GM19043 (cell line): ENCODE data around the gene CIC.

Experiments used
- ATAC-seq: cut with Tn5 transposase; IDR thresholded peaks from one replicate; pipeline ENCODE4 v1.9.1; 2021; ENCODE audit warnings: low read depth; ENCODE audit not compliant: unreplicated experiment

The CIC gene

GRCh38 chr19:42285988-42286348, 16.9 kb downstream of the CIC start:
- ATAC-seq: no peak

GRCh38 chr19:42286349-42287016, 17.4 kb downstream of the CIC start:
- ATAC-seq: no peak

DNA sequence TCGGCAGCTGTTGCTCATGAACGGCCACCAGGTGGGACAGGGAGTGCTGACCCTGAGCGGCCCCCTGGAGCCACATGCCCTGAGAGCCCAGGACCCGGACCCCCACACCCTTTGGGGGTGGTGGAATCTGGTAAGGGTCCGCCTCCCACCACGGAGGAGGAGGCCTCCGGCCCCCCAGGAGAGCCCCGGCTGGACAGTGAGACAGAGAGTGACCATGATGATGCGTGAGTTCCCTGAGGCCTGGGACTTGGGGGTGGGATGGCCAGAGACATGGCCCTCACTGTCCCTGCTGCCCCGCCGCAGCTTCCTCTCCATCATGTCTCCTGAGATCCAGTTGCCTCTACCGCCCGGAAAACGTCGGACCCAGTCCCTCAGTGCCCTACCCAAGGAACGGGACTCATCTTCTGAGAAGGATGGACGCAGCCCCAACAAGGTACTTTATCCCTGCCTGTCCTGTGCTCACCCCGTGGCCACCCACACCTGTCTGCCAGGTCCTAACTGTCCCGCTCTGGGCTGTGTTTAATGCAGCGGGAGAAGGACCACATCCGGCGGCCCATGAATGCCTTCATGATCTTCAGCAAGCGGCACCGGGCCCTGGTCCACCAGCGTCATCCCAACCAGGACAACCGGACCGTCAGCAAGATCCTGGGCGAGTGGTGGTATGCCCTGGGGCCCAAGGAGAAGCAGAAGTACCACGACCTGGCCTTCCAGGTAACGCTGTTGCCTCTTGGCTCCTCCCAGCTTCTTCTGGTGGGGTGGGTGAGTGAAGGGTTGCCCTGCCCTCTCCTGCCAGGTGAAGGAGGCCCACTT, 18.2 kb downstream of the CIC start:
- ATAC-seq: no peak

- no peak for ATAC-seq
Observed at GRCh38 chr19:42287827-42288107, 18.7 kb downstream of the CIC start.

DNA sequence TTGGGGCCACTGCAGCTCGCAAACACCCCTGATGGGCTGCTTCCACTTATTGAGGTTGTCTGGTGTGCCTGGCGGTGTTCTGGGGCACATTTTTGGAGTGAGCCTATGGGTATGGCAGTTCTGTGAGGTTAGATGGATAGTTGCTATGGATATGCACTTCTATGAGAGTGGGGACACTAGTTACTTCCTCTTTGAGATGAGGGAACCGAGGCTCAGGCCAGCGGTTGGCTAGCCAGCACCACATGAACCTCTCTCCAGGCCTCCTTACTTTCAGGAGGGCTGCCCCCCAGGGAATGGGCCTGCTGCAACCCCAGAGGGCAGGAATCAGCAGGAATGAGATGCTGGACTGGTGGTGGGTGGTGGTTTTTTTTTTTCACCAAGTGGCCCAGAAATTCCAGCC, 19.3 kb downstream of the CIC start:
- ATAC-seq: no peak

DNA sequence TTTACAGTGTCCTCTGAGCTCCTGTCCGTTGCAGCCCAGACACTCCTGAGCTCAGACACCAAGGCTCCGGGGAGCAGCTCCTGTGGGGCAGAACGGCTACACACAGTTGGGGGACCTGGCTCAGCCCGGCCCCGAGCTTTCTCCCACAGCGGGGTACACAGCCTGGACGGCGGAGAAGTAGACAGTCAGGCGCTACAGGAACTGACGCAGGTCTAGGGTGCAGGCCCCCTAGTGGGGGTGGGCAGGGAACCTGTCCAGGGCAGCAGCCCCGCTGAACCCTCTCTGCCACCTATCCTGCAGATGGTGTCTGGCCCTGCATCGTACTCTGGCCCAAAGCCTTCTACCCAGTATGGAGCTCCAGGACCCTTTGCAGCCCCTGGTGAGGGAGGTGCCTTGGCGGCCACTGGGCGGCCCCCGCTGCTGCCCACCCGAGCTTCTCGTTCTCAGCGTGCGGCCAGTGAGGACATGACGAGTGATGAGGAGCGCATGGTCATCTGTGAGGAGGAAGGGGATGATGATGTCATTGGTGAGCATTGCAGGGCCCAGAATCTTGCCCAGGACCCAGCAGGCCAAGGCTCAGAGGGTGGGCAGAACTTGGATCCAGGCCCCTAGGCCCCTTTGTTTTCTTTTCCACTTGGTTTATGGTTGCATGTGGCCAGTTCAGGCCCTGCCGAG, 20.0 kb downstream of the CIC start:
- ATAC-seq: no peak

GRCh38 chr19:42289556-42290041, 20.5 kb downstream of the CIC start:
- ATAC-seq: no peak

GRCh38 chr19:42290136-42290522, 21.1 kb downstream of the CIC start:
- no peak for ATAC-seq

- no peak for ATAC-seq
Observed at GRCh38 chr19:42290523-42291434, 21.7 kb downstream of the CIC start.

DNA sequence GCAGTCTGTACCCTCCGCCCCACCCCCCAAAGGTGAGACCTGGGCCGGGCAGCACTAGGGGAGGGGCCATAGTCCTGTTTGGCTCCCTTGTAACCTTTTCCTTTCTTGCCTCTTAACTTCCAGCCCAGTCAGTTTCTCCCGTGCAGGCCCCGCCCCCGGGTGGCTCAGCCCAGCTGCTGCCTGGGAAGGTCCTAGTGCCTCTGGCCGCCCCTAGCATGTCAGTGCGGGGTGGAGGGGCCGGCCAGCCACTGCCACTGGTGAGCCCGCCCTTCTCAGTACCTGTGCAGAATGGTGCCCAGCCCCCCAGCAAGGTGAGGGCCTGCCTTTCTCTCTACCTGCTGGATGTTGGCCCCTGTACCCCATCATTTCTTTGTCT, 22.4 kb downstream of the CIC start:
- ATAC-seq: no peak

DNA sequence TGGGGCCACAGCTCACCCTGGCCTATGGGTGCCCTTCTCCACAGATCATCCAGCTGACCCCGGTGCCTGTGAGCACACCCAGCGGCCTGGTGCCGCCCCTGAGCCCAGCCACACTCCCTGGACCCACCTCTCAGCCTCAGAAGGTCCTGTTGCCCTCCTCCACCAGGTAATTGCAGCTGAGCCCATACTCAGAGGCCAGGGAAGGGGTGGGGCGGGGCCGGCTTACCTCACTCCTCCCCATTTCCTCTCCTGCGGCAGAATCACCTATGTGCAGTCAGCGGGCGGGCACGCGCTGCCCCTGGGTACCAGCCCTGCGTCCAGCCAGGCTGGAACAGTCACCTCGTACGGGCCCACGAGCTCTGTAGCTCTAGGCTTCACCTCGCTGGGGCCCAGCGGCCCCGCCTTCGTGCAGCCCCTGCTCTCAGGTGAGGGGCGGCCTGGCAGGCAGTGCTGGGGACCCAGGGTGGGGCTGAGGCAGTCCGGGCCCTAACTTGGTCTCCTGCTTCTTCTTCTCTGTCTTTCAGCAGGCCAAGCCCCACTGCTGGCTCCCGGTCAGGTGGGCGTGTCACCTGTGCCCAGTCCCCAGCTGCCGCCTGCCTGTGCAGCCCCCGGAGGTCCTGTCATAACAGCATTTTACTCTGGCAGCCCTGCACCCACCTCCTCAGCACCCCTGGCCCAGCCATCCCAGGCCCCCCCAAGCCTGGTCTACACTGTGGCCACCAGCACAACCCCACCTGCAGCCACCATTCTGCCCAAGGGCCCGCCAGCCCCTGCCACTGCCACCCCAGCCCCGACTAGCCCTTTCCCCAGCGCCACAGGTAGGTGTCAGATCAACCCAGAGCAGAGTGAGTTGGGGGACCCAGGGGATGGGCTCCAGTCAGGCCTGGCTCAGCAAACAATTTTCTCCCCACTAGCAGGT, 23.2 kb downstream of the CIC start:
- no peak for ATAC-seq

GRCh38 chr19:42292963-42293362, 23.9 kb downstream of the CIC start:
- no peak for ATAC-seq

GRCh38 chr19:42293540-42293939, 24.5 kb downstream of the CIC start:
- ATAC-seq: no peak

DNA sequence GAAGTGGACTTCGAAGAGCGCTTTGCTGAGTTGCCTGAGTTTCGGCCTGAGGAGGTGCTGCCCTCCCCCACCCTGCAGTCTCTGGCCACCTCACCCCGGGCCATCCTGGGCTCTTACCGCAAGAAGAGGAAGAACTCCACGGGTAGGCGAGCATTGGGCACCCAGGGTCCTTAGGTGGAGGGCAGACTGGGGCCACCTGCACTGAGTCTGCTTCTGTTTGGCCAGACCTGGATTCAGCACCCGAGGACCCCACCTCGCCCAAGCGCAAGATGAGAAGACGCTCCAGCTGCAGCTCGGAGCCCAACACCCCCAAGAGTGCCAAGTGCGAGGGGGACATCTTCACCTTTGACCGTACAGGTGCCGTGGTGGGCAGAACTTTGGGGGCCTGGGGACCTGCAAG, 24.9 kb downstream of the CIC start:
- ATAC-seq: no peak

- ATAC-seq: no peak
Observed at GRCh38 chr19:42294471-42295137, 25.6 kb downstream of the CIC start.

DNA sequence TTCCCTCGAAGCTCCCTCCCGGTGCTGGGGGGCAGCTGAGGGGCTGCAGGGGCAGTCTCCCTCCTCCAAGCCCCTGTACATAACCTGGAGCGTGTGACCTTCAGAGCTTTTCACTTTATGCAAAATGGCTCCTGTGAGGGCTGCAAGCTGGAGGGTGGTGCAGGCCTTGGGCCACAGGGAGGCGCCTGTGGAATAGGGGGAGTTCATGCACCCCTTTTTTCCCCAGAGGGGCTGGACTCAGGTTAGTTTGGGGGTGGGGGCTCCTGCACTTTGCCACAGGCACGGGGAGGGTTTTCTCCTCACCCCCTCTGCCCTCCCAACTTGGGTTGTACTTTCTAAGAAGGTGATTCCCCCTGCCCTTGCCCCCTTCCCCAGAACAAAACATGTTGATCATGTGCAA, 26.3 kb downstream of the CIC start:
- no peak for ATAC-seq

GRCh38 chr19:42295831-42296525, 26.9 kb downstream of the CIC start:
- no peak for ATAC-seq

GRCh38 chr19:42297039-42297438, 28.0 kb downstream of the CIC start:
- no peak for ATAC-seq
